HUES6 (cell line): ENCODE data around the gene CGRRF1.

ENCODE experiments used
- H3K27ac ChIP-seq: 2 replicates; pipeline ENCODE4 v1.7.0; 2013; ENCODE audit warnings: low read depth, mild to moderate bottlenecking, low read length, inconsistent platforms
- H3K27me3 ChIP-seq: 2 replicates; pipeline ENCODE4 v1.6.1; 2013; ENCODE audit warnings: low read length; ENCODE audit not compliant: control insufficient read depth, insufficient read depth
- H3K36me3 ChIP-seq: 2 replicates; pipeline ENCODE4 v1.6.1; 2013; ENCODE audit warnings: low read length; ENCODE audit not compliant: control insufficient read depth, insufficient read depth
- H3K4me1 ChIP-seq: 2 replicates; pipeline ENCODE4 v1.6.1; 2013; ENCODE audit warnings: low read length; ENCODE audit not compliant: control insufficient read depth, insufficient read depth
- H3K4me3 ChIP-seq: 2 replicates; pipeline ENCODE4 v1.5.1; 2013; ENCODE audit warnings: low read depth, low read length
- H3K9ac ChIP-seq: one replicate; pipeline ENCODE4 v1.6.1; 2013; ENCODE audit warnings: mild to moderate bottlenecking, low read length
- H3K9me3 ChIP-seq: 2 replicates; pipeline ENCODE4 v1.6.1; 2013; ENCODE audit warnings: low read depth, low read length; ENCODE audit not compliant: control insufficient read depth, insufficient read depth

CGRRF1 gene

GRCh38 chr14:54565785-54566409 lies 56.2 kb downstream of the CGRRF1 start:
- H3K36me3 ChIP-seq = peaks cover 3% of the 10 kb centered on the region; the same call in 1 of the 2 replicates
- H3K9me3 ChIP-seq = no peaks in the 10 kb centered on the region
- H3K27me3 ChIP-seq = peaks cover 11% of the 10 kb centered on the region
- peak overlapping the region; percentile 83 for H3K9ac ChIP-seq
- H3K4me1 ChIP-seq = peaks cover 19% of the 10 kb centered on the region; the same call in 1 of the 2 replicates
- H3K27ac ChIP-seq = peak overlapping the region; percentile 48; the same call in 1 of the 2 replicates
- H3K4me3 ChIP-seq = peak overlapping the region; percentile 82

- Histone ChIP-seq H3K27ac (peak within 1 kb of the TSS; percentile 48; the same call in 1 of the 2 replicates), H3K27me3 (peaks cover 11% of the 10 kb centered on the region), H3K36me3 (peaks cover 8% of the 10 kb centered on the region; the same call in 1 of the 2 replicates), H3K4me3 (peak within 1 kb of the TSS; percentile 82), H3K4me1 (peaks cover 19% of the 10 kb centered on the region; the same call in 1 of the 2 replicates), H3K9me3 (no peaks in the 10 kb centered on the region), H3K9ac (peak within 1 kb of the TSS; percentile 83)
These were observed 56.9 kb downstream of the CGRRF1 start, which contains the start of gene SAMD4A for GRCh38 chr14:54566410-54567223. SAMD4A (plus strand) TSS chr14:54567128; CDS start chr14:54567917, 789 bp downstream.

GRCh38 chr14:54567224-54567638 lies 57.5 kb downstream of the CGRRF1 start:
- Histone ChIP-seq H3K9me3 (no peaks in the 10 kb centered on the region), H3K4me3 (peak overlapping the region; percentile 82), H3K9ac (peak overlapping the region; percentile 77), H3K4me1 (peaks cover 19% of the 10 kb centered on the region; the same call in 1 of the 2 replicates), H3K27ac (peak overlapping the region; percentile 48; the same call in 1 of the 2 replicates), H3K27me3 (peaks cover 11% of the 10 kb centered on the region), H3K36me3 (peaks cover 10% of the 10 kb centered on the region; the same call in 1 of the 2 replicates)

GRCh38 chr14:54567639-54568561 lies 58.2 kb downstream of the CGRRF1 start:
- H3K9ac ChIP-seq = peak overlapping the region; percentile 77
- no peak overlapping the region for H3K27ac ChIP-seq
- peaks cover 11% of the 10 kb centered on the region; the same call in 1 of the 2 replicates for H3K36me3 ChIP-seq
- peaks cover 19% of the 10 kb centered on the region; the same call in 1 of the 2 replicates for H3K4me1 ChIP-seq
- peaks cover 11% of the 10 kb centered on the region for H3K27me3 ChIP-seq
- H3K9me3 ChIP-seq = no peaks in the 10 kb centered on the region
- H3K4me3 ChIP-seq = peak overlapping the region; percentile 82

- Histone ChIP-seq H3K27me3 (peaks cover 11% of the 10 kb centered on the region), H3K9me3 (no peaks in the 10 kb centered on the region), H3K27ac (no peak overlapping the region), H3K4me1 (peaks cover 19% of the 10 kb centered on the region; the same call in 1 of the 2 replicates), H3K36me3 (peaks cover 22% of the 10 kb centered on the region; the same call in 1 of the 2 replicates), H3K9ac (no peak overlapping the region), H3K4me3 (peak overlapping the region; percentile 44)
These were observed 59.3 kb downstream of the CGRRF1 start for GRCh38 chr14:54568821-54569595.

- Histone ChIP-seq H3K27me3 (0 out of 2 replicates have a peak, but pooled peaks cover 3% of the 10 kb centered on the region), H3K36me3 (peaks cover 25% of the 10 kb centered on the region; the same call in 1 of the 2 replicates), H3K4me1 (peaks cover 13% of the 10 kb centered on the region; the same call in 1 of the 2 replicates), H3K4me3 (no peak overlapping the region), H3K9me3 (no peaks in the 10 kb centered on the region), H3K27ac (no peak overlapping the region), H3K9ac (no peak overlapping the region)
These were observed 60.3 kb downstream of the CGRRF1 start for GRCh38 chr14:54570047-54570446.

GRCh38 chr14:54570631-54571415 lies 61.1 kb downstream of the CGRRF1 start:
- Histone ChIP-seq H3K27me3 (0 out of 2 replicates have a peak, but pooled peaks cover 3% of the 10 kb centered on the region), H3K9ac (no peak overlapping the region), H3K36me3 (peaks cover 25% of the 10 kb centered on the region; the same call in 1 of the 2 replicates), H3K27ac (no peak overlapping the region), H3K4me3 (no peak overlapping the region), H3K4me1 (peaks cover 13% of the 10 kb centered on the region; the same call in 1 of the 2 replicates), H3K9me3 (no peaks in the 10 kb centered on the region)

- Histone ChIP-seq H3K27me3 (0 out of 2 replicates have a peak, but pooled peaks cover 3% of the 10 kb centered on the region), H3K9me3 (no peaks in the 10 kb centered on the region), H3K36me3 (peaks cover 31% of the 10 kb centered on the region; the same call in 1 of the 2 replicates), H3K27ac (no peak overlapping the region), H3K4me1 (peaks cover 13% of the 10 kb centered on the region; the same call in 1 of the 2 replicates), H3K4me3 (no peak overlapping the region), H3K9ac (no peak overlapping the region)
These were observed 62.6 kb downstream of the CGRRF1 start for GRCh38 chr14:54572316-54572715.

- no peaks in the 10 kb centered on the region for H3K9me3 ChIP-seq
- no peak overlapping the region for H3K4me3 ChIP-seq
- no peak overlapping the region for H3K27ac ChIP-seq
- H3K27me3 ChIP-seq = no peaks in the 10 kb centered on the region
- no peak overlapping the region for H3K9ac ChIP-seq
- peaks cover 28% of the 10 kb centered on the region; the same call in 1 of the 2 replicates for H3K36me3 ChIP-seq
- peaks cover 4% of the 10 kb centered on the region; the same call in 1 of the 2 replicates for H3K4me1 ChIP-seq
These were observed 64.8 kb downstream of the CGRRF1 start for GRCh38 chr14:54574528-54574927.
